NAMALWA (cell line): Measurements from ENCODE around the gene SHANK3.

Experiments used
- DNase-seq: peaks from one replicate; pipeline ENCODE4 v3.0.0-alpha.2; 2015; ENCODE audit warnings: low spot score

SHANK3 gene

GRCh38 chr22:50699756-50700386 is 27.2 kb downstream of the SHANK3 start:
- peak; percentile 36 for DNase-seq

GRCh38 chr22:50700387-50701075 is 27.9 kb downstream of the SHANK3 start:
- DNase-seq = no peak

- DNase-seq = no peak
These were observed 28.4 kb downstream of the SHANK3 start for GRCh38 chr22:50701076-50701419.

- no peak for DNase-seq
These were observed 29.0 kb downstream of the SHANK3 start for GRCh38 chr22:50701428-50702154.

- DNase-seq = no peak
These were observed 29.6 kb downstream of the SHANK3 start for GRCh38 chr22:50702261-50702671.

GRCh38 chr22:50702821-50703725 is 30.4 kb downstream of the SHANK3 start:
- no peak for DNase-seq

- no peak for DNase-seq
These were observed 31.3 kb downstream of the SHANK3 start for GRCh38 chr22:50703726-50704509.

GRCh38 chr22:50704510-50705218 is 32.0 kb downstream of the SHANK3 start:
- no peak for DNase-seq

GRCh38 chr22:50705219-50705691 is 32.6 kb downstream of the SHANK3 start:
- no peak for DNase-seq

- DNase-seq = no peak
These were observed 33.3 kb downstream of the SHANK3 start for GRCh38 chr22:50705851-50706351.

- no peak for DNase-seq
These were observed 34.0 kb downstream of the SHANK3 start for GRCh38 chr22:50706481-50707125.

- DNase-seq = no peak
These were observed 35.9 kb downstream of the SHANK3 start for GRCh38 chr22:50708474-50708873.

- DNase-seq = no peak
These were observed 36.4 kb downstream of the SHANK3 start for GRCh38 chr22:50708996-50709395.

GRCh38 chr22:50710221-50710620 is 37.6 kb downstream of the SHANK3 start:
- DNase-seq = no peak

- DNase-seq = no peak
These were observed 38.3 kb downstream of the SHANK3 start for GRCh38 chr22:50710886-50711285.

GRCh38 chr22:50711446-50712340 is 39.1 kb downstream of the SHANK3 start:
- DNase-seq = no peak

- no peak for DNase-seq
These were observed 39.9 kb downstream of the SHANK3 start for GRCh38 chr22:50712341-50713007.

- DNase-seq = no peak
These were observed 40.4 kb downstream of the SHANK3 start for GRCh38 chr22:50713008-50713385.
